HG03342 (cell line): ENCODE measurements around the gene ETNPPL.
"Not testable (repeated sequence)": the region's sequence is repeated elsewhere in the genome, so short reads cannot be mapped to it uniquely, and the experiment has no call there.

Experiments used
- ATAC-seq: cut with Tn5 transposase; IDR thresholded peaks from one replicate; pipeline ENCODE4 v1.9.1; 2021; ENCODE audit warnings: mild to moderate bottlenecking, moderate library complexity; ENCODE audit not compliant: unreplicated experiment

ETNPPL gene

GRCh38 chr4:108763226-108763593, 357 bp upstream of the ETNPPL start:
- no peak for ATAC-seq

- no peak for ATAC-seq
Measured at GRCh38 chr4:108758498-108758897, 4.4 kb downstream of the ETNPPL start.

- ATAC-seq = no peak
Measured at GRCh38 chr4:108754327-108754726, 8.5 kb downstream of the ETNPPL start.

GRCh38 chr4:108751321-108751720, 11.5 kb downstream of the ETNPPL start:
- ATAC-seq = no peak

GRCh38 chr4:108749119-108749518, 13.7 kb downstream of the ETNPPL start:
- no peak for ATAC-seq

GRCh38 chr4:108746511-108746910, 16.3 kb downstream of the ETNPPL start:
- no peak for ATAC-seq

GRCh38 chr4:108744307-108744706, 18.5 kb downstream of the ETNPPL start:
- ATAC-seq = no peak

GRCh38 chr4:108742451-108743420, 20.1 kb downstream of the ETNPPL start:
- no peak for ATAC-seq

GRCh38 chr4:108738003-108738706, 24.7 kb downstream of the ETNPPL start:
- ATAC-seq = no peak

GRCh38 chr4:108731006-108731405, 31.8 kb downstream of the ETNPPL start:
- ATAC-seq = no peak

GRCh38 chr4:108730579-108730978, 32.3 kb downstream of the ETNPPL start:
- ATAC-seq = no peak

- no peak for ATAC-seq
Measured at GRCh38 chr4:108729731-108730130, 33.1 kb downstream of the ETNPPL start.

GRCh38 chr4:108725457-108725856, 37.4 kb downstream of the ETNPPL start:
- no peak for ATAC-seq

GRCh38 chr4:108717386-108717785, 45.5 kb downstream of the ETNPPL start:
- no peak for ATAC-seq

- ATAC-seq = no peak
Measured at GRCh38 chr4:108716340-108716739, 46.5 kb downstream of the ETNPPL start.

GRCh38 chr4:108714880-108715279, 48.0 kb downstream of the ETNPPL start:
- no peak for ATAC-seq

GRCh38 chr4:108710578-108710977, 52.3 kb downstream of the ETNPPL start:
- not testable (repeated sequence) for ATAC-seq

GRCh38 chr4:108709722-108710121, 53.1 kb downstream of the ETNPPL start:
- ATAC-seq = no peak

GRCh38 chr4:108709234-108709633, 53.6 kb downstream of the ETNPPL start:
- no peak for ATAC-seq

- ATAC-seq = no peak
Measured at GRCh38 chr4:108706289-108706688, 56.6 kb downstream of the ETNPPL start.

GRCh38 chr4:108703966-108704365, 58.9 kb downstream of the ETNPPL start:
- no peak for ATAC-seq

- ATAC-seq = no peak
Measured at GRCh38 chr4:108703370-108703769, 59.5 kb downstream of the ETNPPL start.
